ENCODE results near the gene TTR.

- TF ChIP-seq CTCF (IDR thresholded peaks at IDR 0.05; ENCODE audit: insufficient read depth, low read length) (no peak), REST (IDR thresholded peaks at IDR 0.05; ENCODE audit: insufficient replicate concordance, low read depth) (no peak), SPI1 (IDR thresholded peaks at IDR 0.05; ENCODE audit: borderline replicate concordance, low read depth) (no peak), POLR2AphosphoS5 (IDR thresholded peaks at IDR 0.05; ENCODE audit: low read depth) (no peak), GABPA (IDR thresholded peaks at IDR 0.05; ENCODE audit: low read depth) (no peak)
Measured at GRCh38 chr18:31647127-31647753, 55.6 kb downstream of the TTR start.

Measured in HL-60 (cell line).